Stimulated activated CD4-positive, alpha-beta T cell treated with anti-CD3 and anti-CD28 coated beads, Interleukin-4, amount 100 ng/mL, for 1 hour (primary cell): ENCODE results near the gene ACE.
A peak's percentile ranks its signal among the peaks of the same experiment; 100 is the strongest.

Source experiments
- DNase-seq: peaks from one replicate; pipeline ENCODE4 v3.0.0-alpha.2; 2020

ACE gene

GRCh38 chr17:63517825-63518534, 41.1 kb downstream of the ACE start:
- no peak for DNase-seq

DNA sequence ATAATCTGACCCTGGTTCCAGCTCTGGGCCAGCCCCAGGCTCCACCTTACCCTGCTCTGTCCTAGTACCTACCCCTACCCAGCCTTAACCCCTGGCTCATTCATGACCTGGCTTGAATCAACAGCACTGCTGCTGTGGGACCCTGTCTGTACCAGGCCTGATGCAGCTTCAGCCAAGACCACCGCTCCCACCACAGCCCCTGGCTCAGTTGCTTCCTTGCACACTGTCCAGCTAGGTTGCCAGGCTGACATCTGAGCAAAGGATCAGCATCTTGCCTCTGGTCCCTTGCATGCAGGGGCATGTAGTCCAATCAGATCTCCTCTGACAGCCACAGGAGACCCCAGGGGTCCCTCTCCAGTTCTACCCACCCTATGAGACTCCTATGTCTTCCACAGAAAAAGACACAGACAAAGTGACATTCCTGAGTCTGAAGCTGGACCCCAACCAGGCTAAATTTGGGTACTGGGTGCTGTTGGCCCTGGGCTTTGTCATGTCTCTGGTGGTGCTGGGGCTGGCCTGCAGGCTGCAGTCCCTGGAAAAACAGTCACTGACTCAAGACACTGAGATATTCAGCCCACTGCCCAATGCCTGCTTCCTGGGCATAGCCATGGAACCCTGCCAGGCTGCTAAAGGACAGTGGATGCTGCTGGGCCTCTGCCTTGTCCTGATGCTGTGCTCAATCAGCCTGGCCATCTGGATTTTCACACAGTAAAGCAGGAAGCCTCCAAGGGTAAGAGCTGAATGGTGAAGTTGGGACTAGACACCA, 42.4 kb downstream of the ACE start:
- DNase-seq = no peak

DNA sequence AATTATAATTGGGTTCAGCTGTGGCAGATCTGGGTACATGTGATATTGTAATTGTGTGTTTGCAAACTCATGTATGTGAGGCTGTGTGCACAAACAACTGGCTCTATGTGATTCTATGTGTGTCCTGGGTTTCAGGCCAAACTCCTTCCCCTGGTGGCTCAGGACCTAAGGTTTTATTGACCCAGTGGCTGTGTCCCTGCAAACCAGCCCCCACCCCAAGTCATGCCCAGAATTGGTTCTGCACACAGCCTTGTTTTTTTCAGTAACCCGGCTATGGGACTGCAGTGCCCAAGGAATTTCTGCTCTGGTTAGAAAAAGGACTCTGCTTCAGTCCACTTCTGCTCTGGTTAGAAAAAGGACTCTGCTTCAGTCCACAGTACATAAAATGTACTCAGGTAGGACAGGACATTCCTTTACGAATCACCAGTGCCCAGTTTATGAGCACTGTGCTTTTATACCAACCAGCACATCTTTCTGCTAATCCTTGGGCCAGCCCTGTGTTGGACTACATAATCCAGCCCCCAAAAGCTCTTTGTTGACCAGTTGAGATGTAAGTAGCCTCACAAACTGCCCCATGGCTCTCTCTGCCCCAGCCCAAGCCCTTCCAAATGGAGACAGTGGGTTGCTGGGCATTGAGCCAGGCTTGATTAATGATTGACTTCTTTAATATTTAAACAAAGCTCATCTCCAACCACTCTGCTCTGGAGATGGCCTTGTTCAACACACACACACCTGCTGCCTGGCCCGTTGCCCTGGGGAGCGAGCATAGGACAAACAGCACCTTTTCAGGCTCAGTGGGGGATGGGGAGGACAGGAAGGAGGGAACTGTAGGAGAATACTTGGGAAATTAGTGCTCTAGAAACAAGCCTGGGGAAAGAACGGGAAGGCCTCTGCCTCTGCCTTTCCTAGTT, 43.4 kb downstream of the ACE start:
- no peak for DNase-seq

DNA sequence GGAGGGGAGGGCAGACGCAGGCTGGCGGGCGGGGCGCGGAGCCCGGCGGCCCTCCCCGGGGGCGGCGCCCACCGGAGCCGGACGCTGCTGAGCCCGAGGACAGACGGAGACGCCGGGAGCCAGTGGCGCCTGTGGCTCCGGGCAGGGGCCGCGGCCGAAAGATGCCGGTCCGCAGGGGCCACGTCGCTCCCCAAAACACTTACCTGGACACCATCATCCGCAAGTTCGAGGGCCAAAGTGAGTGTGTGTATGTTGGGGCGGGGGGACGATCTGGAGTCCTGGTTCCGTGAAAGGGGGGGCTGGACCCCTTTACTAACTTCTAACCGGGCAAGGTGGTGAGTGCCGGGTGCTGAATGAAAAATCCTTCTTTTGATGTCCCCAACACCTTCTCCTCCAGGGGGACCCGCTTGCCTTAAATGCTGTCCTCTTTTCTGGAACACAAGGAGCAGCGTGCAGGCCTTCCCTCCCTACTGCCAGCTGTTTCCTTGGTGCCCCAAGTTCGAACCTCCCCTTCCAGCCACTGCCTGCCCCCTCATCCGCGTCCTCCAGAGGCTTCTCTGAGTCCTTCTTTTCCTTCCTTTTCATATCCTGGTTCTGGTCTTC, 46.5 kb downstream of the ACE start, which contains the start of gene KCNH6:
TSS of gene KCNH6 (plus strand) at position 106 of the 603 bp plus-strand sequence. CDS start at position 162, 56 bp downstream.
- no peak for DNase-seq

DNA sequence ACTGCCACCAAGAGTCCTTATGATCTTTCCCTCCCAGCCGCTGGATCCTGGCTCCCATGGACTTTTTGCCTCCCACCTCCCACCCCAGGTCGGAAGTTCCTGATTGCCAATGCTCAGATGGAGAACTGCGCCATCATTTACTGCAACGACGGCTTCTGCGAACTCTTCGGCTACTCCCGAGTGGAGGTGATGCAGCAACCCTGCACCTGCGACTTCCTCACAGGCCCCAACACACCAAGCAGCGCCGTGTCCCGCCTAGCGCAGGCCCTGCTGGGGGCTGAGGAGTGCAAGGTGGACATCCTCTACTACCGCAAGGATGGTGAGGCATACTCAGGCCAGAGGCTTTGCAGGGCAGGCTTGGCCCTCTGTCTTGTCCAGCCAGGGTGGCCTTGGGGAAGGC, 47.2 kb downstream of the ACE start:
- no peak for DNase-seq

GRCh38 chr17:63525190-63525946, 48.5 kb downstream of the ACE start:
- DNase-seq = no peak

- no peak for DNase-seq
Observed at GRCh38 chr17:63526861-63527260, 50.0 kb downstream of the ACE start.

GRCh38 chr17:63528183-63528582, 51.3 kb downstream of the ACE start:
- no peak for DNase-seq

GRCh38 chr17:63529711-63530556, 53.1 kb downstream of the ACE start:
- no peak for DNase-seq

DNA sequence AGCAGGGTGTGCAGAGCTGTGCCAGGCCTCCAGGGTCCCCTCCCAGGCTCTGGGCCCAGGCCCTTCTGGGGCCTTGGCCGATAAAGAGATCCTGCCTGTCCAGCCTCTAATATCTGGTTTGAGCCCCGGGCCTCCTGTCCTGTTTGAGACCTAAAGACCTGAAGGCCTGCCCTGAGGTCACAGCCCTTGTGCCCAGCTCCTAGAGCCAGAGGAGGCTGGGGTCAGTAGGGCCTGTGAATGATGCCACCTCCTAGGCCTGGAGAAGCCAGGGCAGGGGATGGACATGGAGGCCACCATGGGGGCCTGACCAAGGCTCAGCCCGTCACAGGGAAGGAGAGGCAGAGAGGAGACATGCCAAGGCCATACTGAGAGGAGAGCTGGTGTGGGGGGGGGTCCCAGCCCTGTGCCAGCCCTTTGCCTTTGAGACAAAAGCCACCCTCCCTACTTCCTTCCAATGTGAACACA, 53.7 kb downstream of the ACE start:
- DNase-seq = no peak

GRCh38 chr17:63531022-63531965, 54.4 kb downstream of the ACE start:
- no peak for DNase-seq

- no peak for DNase-seq
Observed at GRCh38 chr17:63533433-63534077, 56.7 kb downstream of the ACE start.

DNA sequence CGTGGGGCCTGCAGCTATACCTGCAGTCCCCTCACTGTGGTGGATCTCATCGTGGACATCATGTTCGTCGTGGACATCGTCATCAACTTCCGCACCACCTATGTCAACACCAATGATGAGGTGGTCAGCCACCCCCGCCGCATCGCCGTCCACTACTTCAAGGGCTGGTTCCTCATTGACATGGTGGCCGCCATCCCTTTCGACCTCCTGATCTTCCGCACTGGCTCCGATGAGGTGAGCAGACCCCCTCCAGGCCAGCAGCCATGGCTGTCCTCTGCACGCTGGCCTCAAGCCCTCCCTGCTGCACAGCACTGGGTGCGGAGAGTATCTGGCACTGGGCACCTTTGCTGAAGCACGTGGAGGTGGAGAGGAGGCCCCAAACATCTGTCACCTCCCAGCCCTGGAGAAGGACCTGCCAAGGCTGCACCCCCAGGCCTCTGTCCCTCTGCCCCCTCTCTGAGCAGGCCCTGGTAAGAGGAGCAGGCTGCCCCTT, 57.3 kb downstream of the ACE start:
- DNase-seq = no peak

- no peak for DNase-seq
Observed at GRCh38 chr17:63534816-63535455, 58.1 kb downstream of the ACE start.

- DNase-seq = no peak
Observed at GRCh38 chr17:63535640-63536039, 58.8 kb downstream of the ACE start.

GRCh38 chr17:63537001-63537400, 60.1 kb downstream of the ACE start:
- no peak for DNase-seq

- peak; percentile 15 for DNase-seq
Observed at GRCh38 chr17:63537991-63538692, 61.3 kb downstream of the ACE start.
